HL-60 (cell line): ENCODE data around the gene GAS1.

Experiments used
- DNase-seq, 2 experiments: peaks; one replicate each; pipeline ENCODE4 v3.0.0-alpha.2; 2010 to 2020; ENCODE audit warnings: low read depth in 1 of 2, low spot score in 1 of 2
- H3K27ac ChIP-seq: fragments of 250-450 bp; sonication (Bioruptor Pico); replicated peaks from 2 replicates; pipeline ENCODE4 v1.5.1; 2020; ENCODE audit warnings: mild to moderate bottlenecking, moderate library complexity
- H3K27me3 ChIP-seq: fragments of 250-450 bp; sonication (Bioruptor Pico); 2 replicates; pipeline ENCODE4 v1.5.1; 2021; ENCODE audit warnings: mild to moderate bottlenecking, moderate library complexity; ENCODE audit not compliant: insufficient read depth, poor library complexity, severe bottlenecking
- H3K4me3 ChIP-seq: replicated peaks from 2 replicates; pipeline ENCODE4 v1.5.1; 2011; ENCODE audit warnings: mild to moderate bottlenecking, control low read depth, low read length; ENCODE audit not compliant: insufficient read depth
- GABPA ChIP-seq: IDR thresholded peaks from 2 replicates; pipeline ENCODE4 v1.6.1; 2012; ENCODE audit warnings: low read depth
- POLR2AphosphoS5 ChIP-seq: IDR thresholded peaks from 2 replicates; pipeline ENCODE4 v1.6.1; 2012; ENCODE audit warnings: low read depth
- SPI1 ChIP-seq: IDR thresholded peaks from 2 replicates; pipeline ENCODE4 v1.6.1; 2012; ENCODE audit warnings: low read depth, mild to moderate bottlenecking, borderline replicate concordance
- TF ChIP-seq, protein P1 (sequence below): IDR thresholded peaks from 2 replicates; pipeline ENCODE4 v1.6.1; 2012; ENCODE audit warnings: low read depth; ENCODE audit not compliant: insufficient replicate concordance
- TF ChIP-seq, protein P2 (sequence below): IDR thresholded peaks from one replicate; pipeline ENCODE4 v1.5.1; 2011; ENCODE audit warnings: low read length, control low read depth, inconsistent platforms; ENCODE audit not compliant: insufficient read depth

Gene GAS1

DNA sequence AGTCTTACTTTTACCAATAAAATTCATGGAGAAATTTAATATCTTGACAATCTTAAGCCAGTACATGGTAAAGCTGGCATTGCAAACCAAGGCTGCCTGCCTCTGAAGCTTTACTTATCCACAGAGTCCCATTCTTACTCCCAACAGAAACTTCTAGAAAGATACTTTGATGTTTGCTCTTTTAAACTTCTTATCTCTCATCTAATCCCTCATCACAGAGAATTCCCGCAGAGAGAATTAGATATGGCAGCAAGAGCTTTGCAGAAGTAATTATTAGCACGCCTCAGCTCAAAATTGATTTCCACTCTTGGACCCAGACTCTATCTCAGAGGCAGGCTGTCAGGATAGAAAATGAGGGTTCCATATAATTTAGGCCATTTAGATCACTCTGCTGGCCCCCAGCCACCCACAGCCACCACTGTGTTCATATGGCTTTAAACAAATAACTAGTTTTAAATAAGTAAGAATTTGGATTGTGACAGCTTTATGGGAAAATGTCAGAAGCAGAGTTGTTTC, 37.9 kb upstream of the GAS1 start:
- no peak for TF ChIP-seq SPI1
- TF ChIP-seq, protein P1, sequence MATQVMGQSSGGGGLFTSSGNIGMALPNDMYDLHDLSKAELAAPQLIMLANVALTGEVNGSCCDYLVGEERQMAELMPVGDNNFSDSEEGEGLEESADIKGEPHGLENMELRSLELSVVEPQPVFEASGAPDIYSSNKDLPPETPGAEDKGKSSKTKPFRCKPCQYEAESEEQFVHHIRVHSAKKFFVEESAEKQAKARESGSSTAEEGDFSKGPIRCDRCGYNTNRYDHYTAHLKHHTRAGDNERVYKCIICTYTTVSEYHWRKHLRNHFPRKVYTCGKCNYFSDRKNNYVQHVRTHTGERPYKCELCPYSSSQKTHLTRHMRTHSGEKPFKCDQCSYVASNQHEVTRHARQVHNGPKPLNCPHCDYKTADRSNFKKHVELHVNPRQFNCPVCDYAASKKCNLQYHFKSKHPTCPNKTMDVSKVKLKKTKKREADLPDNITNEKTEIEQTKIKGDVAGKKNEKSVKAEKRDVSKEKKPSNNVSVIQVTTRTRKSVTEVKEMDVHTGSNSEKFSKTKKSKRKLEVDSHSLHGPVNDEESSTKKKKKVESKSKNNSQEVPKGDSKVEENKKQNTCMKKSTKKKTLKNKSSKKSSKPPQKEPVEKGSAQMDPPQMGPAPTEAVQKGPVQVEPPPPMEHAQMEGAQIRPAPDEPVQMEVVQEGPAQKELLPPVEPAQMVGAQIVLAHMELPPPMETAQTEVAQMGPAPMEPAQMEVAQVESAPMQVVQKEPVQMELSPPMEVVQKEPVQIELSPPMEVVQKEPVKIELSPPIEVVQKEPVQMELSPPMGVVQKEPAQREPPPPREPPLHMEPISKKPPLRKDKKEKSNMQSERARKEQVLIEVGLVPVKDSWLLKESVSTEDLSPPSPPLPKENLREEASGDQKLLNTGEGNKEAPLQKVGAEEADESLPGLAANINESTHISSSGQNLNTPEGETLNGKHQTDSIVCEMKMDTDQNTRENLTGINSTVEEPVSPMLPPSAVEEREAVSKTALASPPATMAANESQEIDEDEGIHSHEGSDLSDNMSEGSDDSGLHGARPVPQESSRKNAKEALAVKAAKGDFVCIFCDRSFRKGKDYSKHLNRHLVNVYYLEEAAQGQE, result no peak
- TF ChIP-seq, protein P2, sequence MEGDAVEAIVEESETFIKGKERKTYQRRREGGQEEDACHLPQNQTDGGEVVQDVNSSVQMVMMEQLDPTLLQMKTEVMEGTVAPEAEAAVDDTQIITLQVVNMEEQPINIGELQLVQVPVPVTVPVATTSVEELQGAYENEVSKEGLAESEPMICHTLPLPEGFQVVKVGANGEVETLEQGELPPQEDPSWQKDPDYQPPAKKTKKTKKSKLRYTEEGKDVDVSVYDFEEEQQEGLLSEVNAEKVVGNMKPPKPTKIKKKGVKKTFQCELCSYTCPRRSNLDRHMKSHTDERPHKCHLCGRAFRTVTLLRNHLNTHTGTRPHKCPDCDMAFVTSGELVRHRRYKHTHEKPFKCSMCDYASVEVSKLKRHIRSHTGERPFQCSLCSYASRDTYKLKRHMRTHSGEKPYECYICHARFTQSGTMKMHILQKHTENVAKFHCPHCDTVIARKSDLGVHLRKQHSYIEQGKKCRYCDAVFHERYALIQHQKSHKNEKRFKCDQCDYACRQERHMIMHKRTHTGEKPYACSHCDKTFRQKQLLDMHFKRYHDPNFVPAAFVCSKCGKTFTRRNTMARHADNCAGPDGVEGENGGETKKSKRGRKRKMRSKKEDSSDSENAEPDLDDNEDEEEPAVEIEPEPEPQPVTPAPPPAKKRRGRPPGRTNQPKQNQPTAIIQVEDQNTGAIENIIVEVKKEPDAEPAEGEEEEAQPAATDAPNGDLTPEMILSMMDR, result no peak
- TF ChIP-seq GABPA, result no peak
- no peak for TF ChIP-seq POLR2AphosphoS5
- Histone ChIP-seq H3K27ac (no peak overlapping the region), H3K4me3 (no peak overlapping the region)

DNA sequence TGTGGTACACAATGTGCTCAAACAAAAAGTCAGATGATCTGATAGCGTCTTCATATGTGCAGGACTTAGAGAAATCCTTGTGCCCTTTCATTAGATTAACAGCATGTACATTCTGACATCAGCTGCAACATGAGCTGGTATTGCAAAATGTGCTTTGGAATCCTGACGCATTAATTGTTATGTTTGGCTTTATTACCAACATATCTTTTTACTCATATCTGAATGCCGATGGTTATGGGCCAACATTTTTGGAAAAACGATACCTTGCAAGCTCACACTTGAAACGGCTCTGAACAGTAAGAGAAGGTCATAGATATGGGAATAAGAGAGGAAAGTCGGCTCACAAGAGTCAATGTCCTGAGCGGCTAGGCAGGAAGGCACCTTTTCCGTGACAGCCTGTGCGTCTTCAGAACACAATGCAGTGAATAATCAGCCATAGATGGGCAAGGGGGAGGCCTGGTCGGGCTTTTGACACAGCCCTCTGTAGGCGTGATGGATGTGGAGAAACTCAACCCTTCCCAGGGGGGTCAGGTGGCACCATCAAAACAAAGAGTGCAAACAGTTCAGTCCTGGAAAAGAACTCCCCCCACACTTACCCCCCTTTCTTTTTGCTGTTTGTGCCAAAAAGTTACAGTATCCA, 36.4 kb upstream of the GAS1 start:
- no peak overlapping the region for H3K27ac ChIP-seq
- DNase-seq, result no peak
- H3K4me3 ChIP-seq, result no peak overlapping the region
- no peaks in the 10 kb centered on the region for H3K27me3 ChIP-seq
- TF ChIP-seq SPI1, result no peak
- no peak for TF ChIP-seq GABPA
- no peak for TF ChIP-seq POLR2AphosphoS5

More for the DNA sequence above, 37.9 kb upstream of the GAS1 start:
- H3K27me3 ChIP-seq, result no peaks in the 10 kb centered on the region
- DNase-seq, result no peak

DNA sequence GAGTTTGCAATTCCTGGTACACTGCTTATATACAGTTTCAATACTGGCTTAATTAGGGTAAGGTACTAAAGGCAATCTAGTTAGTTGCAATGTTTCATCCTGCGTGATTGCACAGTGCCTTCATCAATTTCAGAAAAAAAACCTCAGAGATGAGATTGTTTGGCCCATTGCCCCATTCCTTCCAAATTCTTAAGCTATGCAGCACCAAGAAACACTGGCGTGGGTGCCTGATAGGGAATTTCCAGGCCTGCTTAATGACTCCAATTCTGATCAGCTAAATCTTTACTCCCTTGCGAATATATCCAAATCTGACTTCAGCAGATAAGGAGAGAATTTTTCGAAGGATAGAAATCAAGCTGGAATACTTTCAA, 35.9 kb upstream of the GAS1 start:
- no peak for TF ChIP-seq GABPA
- no peak for TF ChIP-seq POLR2AphosphoS5
- TF ChIP-seq, protein P2, result no peak
- TF ChIP-seq, protein P1, result no peak
- TF ChIP-seq SPI1, result no peak
- Histone ChIP-seq H3K4me3 (no peak overlapping the region), H3K27me3 (no peaks in the 10 kb centered on the region), H3K27ac (no peak overlapping the region)
- DNase-seq, result no peak

DNA sequence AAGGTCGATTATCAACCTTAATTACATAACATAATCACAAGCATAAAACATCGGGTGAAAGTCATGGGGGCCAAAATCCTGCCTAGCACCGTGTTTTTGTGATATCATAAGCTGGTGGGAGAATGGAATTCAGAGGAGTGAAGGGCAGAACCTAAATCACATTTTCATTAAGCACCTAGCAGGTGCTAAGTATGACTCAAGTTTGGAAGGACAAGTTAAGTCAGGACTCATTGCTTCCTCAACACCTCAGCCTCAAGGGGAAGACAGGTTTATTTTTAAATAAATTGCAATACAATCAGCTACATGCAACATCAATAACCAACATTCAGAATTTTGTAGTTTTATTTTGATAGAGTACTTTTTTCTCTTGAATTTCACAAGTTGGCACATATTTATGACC, 33.5 kb upstream of the GAS1 start:
- Histone ChIP-seq H3K27ac (no peak overlapping the region), H3K27me3 (no peaks in the 10 kb centered on the region), H3K4me3 (no peak overlapping the region)
- TF ChIP-seq, protein P2, result no peak
- TF ChIP-seq SPI1 (no peak), GABPA (no peak), POLR2AphosphoS5 (no peak)
- TF ChIP-seq, protein P1, result no peak
- DNase-seq, result no peak
